Measurements from ENCODE around the gene CSF3R.

GRCh38 chr1:36456391-36456928 is 26.3 kb downstream of the CSF3R start:
- TF ChIP-seq CTCF (conservative IDR thresholded peaks at IDR 0.05; ENCODE audit: low read length) = no peak
- TF ChIP-seq EZH2phosphoT487 (IDR thresholded peaks at IDR 0.05; ENCODE audit: borderline replicate concordance, low read depth, low read length) = no peak

Data from OCI-LY7 (cell line).